Measurements from ENCODE around the gene DLK1. TPM values are rescaled to one million over a fixed set of nuclear protein-coding genes. Genes with fewer than 3 reads are reported as not detected.

Gene DLK1
- total RNA-seq, 2 donors from 2014 or later: not detected

GRCh38 chr14:100736269-100737180 lies 9.8 kb downstream of the DLK1 start:
- H3K27me3 ChIP-seq: no peaks in the 10 kb centered on the region

GRCh38 chr14:100737526-100737925 lies 10.8 kb downstream of the DLK1 start:
- DNase-seq (ENCODE audit: low spot score): no peak
- no peaks in the 10 kb centered on the region for H3K9me3 ChIP-seq
- no peaks in the 10 kb centered on the region for H3K27me3 ChIP-seq
- H3K4me3 ChIP-seq: no peak overlapping the region
- H3K36me3 ChIP-seq: no peaks in the 10 kb centered on the region
- no peak overlapping the region for H3K27ac ChIP-seq
- TF ChIP-seq CTCF (IDR thresholded peaks at IDR 0.05): no peak
- H3K4me1 ChIP-seq: no peaks in the 10 kb centered on the region

More at GRCh38 chr14:100736269-100737180, 9.8 kb downstream of the DLK1 start:
- H3K4me3 ChIP-seq: no peak overlapping the region
- H3K4me1 ChIP-seq: no peaks in the 10 kb centered on the region
- H3K9me3 ChIP-seq: no peaks in the 10 kb centered on the region
- no peak overlapping the region for H3K27ac ChIP-seq
- no peaks in the 10 kb centered on the region for H3K36me3 ChIP-seq
- TF ChIP-seq CTCF (IDR thresholded peaks at IDR 0.05): no peak
- no peak for DNase-seq (ENCODE audit: low spot score)

- no peak for TF ChIP-seq CTCF (IDR thresholded peaks at IDR 0.05)
Measured at GRCh38 chr14:100738269-100738691, 11.6 kb downstream of the DLK1 start.

GRCh38 chr14:100738704-100739131 lies 12.0 kb downstream of the DLK1 start:
- no peak for DNase-seq (ENCODE audit: low spot score)
- Histone ChIP-seq H3K36me3 (no peaks in the 10 kb centered on the region), H3K4me1 (no peaks in the 10 kb centered on the region), H3K27ac (no peak overlapping the region), H3K4me3 (no peak overlapping the region), H3K9me3 (no peaks in the 10 kb centered on the region), H3K27me3 (no peaks in the 10 kb centered on the region)
- no peak for TF ChIP-seq CTCF (IDR thresholded peaks at IDR 0.05)

More at GRCh38 chr14:100738269-100738691, 11.6 kb downstream of the DLK1 start:
- no peak for DNase-seq (ENCODE audit: low spot score)
- Histone ChIP-seq H3K27ac (no peak overlapping the region), H3K4me3 (no peak overlapping the region), H3K4me1 (no peaks in the 10 kb centered on the region), H3K36me3 (no peaks in the 10 kb centered on the region), H3K27me3 (no peaks in the 10 kb centered on the region), H3K9me3 (no peaks in the 10 kb centered on the region)

- H3K27ac ChIP-seq: no peak overlapping the region
- no peak for DNase-seq (ENCODE audit: low spot score)
- TF ChIP-seq CTCF (IDR thresholded peaks at IDR 0.05): no peak
Measured at GRCh38 chr14:100739306-100739705, 12.6 kb downstream of the DLK1 start.

More at GRCh38 chr14:100739306-100739705, 12.6 kb downstream of the DLK1 start:
- H3K9me3 ChIP-seq: no peaks in the 10 kb centered on the region
- no peaks in the 10 kb centered on the region for H3K36me3 ChIP-seq
- no peaks in the 10 kb centered on the region for H3K4me1 ChIP-seq
- H3K27me3 ChIP-seq: no peaks in the 10 kb centered on the region
- H3K4me3 ChIP-seq: no peak overlapping the region

All from right atrium auricular region (tissue), 2 donors.